ENCODE data around the gene SCAI.
"Not testable (repeated sequence)": the region's sequence is repeated elsewhere in the genome, so short reads cannot be mapped to it uniquely, and the experiment has no call there.

Gene SCAI

GRCh38 chr9:125143377-125144090, at the start of gene SCAI:
Gene SCAI, minus strand, starts transcription at chr9:125143528. Its CDS starts 91 bp downstream, at chr9:125143437.
- H3K4me3 Mint-ChIP-seq: peak within 1 kb of the TSS; percentile 89
- H3K27me3 Mint-ChIP-seq: no peaks in the 10 kb centered on the region
- H3K36me3 Mint-ChIP-seq (ENCODE audit: low read depth): peaks cover 6% of the 10 kb centered on the region
- H3K9me3 Mint-ChIP-seq: no peaks in the 10 kb centered on the region
- peak within 1 kb of the TSS; percentile 87 for H3K27ac Mint-ChIP-seq
- H3K4me1 Mint-ChIP-seq (ENCODE audit: low read depth): peaks cover 22% of the 10 kb centered on the region

- peaks cover 73% of the 10 kb centered on the region for H3K4me1 Mint-ChIP-seq (ENCODE audit: low read depth)
- H3K36me3 Mint-ChIP-seq (ENCODE audit: low read depth): peaks cover 3% of the 10 kb centered on the region
- peak overlapping the region; percentile 98 for H3K4me3 Mint-ChIP-seq
- peak overlapping the region; percentile 96 for H3K27ac Mint-ChIP-seq
- H3K9me3 Mint-ChIP-seq: no peaks in the 10 kb centered on the region
- no peaks in the 10 kb centered on the region for H3K27me3 Mint-ChIP-seq
Measured at GRCh38 chr9:125190361-125190801, 47.1 kb upstream of the SCAI start.

- Mint-ChIP-seq H3K27ac (peak within 1 kb of the TSS; percentile 96), H3K9me3 (no peaks in the 10 kb centered on the region), H3K36me3 (ENCODE audit: low read depth) (peaks cover 3% of the 10 kb centered on the region), H3K27me3 (no peaks in the 10 kb centered on the region), H3K4me1 (ENCODE audit: low read depth) (peaks cover 69% of the 10 kb centered on the region), H3K4me3 (peak within 1 kb of the TSS; percentile 98)
Measured at GRCh38 chr9:125189361-125190289, 46.3 kb upstream of the SCAI start, which contains the start of gene PPP6C. Gene PPP6C, minus strand, starts transcription at chr9:125189803. Its CDS starts 85 bp downstream, at chr9:125189718.

- Mint-ChIP-seq H3K9me3 (no peaks in the 10 kb centered on the region), H3K27ac (peak overlapping the region; percentile 96), H3K27me3 (no peaks in the 10 kb centered on the region), H3K4me1 (ENCODE audit: low read depth) (peaks cover 63% of the 10 kb centered on the region), H3K36me3 (ENCODE audit: low read depth) (peaks cover 7% of the 10 kb centered on the region), H3K4me3 (peak overlapping the region; percentile 98)
Measured at GRCh38 chr9:125189011-125189360, 45.7 kb upstream of the SCAI start.

GRCh38 chr9:125183561-125183960, 40.2 kb upstream of the SCAI start:
- H3K36me3 Mint-ChIP-seq (ENCODE audit: low read depth): peaks cover 40% of the 10 kb centered on the region
- no peak overlapping the region for H3K27ac Mint-ChIP-seq
- H3K4me1 Mint-ChIP-seq (ENCODE audit: low read depth): peaks cover 66% of the 10 kb centered on the region
- no peak overlapping the region for H3K4me3 Mint-ChIP-seq
- H3K27me3 Mint-ChIP-seq: no peaks in the 10 kb centered on the region
- peaks cover 4% of the 10 kb centered on the region for H3K9me3 Mint-ChIP-seq

- peaks cover 45% of the 10 kb centered on the region for H3K36me3 Mint-ChIP-seq (ENCODE audit: low read depth)
- no peak overlapping the region for H3K4me3 Mint-ChIP-seq
- peaks cover 67% of the 10 kb centered on the region for H3K4me1 Mint-ChIP-seq (ENCODE audit: low read depth)
- no peaks in the 10 kb centered on the region for H3K27me3 Mint-ChIP-seq
- H3K27ac Mint-ChIP-seq: no peak overlapping the region
- peaks cover 4% of the 10 kb centered on the region for H3K9me3 Mint-ChIP-seq
Measured at GRCh38 chr9:125183054-125183453, 39.7 kb upstream of the SCAI start.

- H3K27ac Mint-ChIP-seq, H3K9me3 Mint-ChIP-seq, H3K27me3 Mint-ChIP-seq, H3K4me3 Mint-ChIP-seq: not testable (repeated sequence)
- Mint-ChIP-seq H3K36me3 (ENCODE audit: low read depth) (peaks cover 45% of the 10 kb centered on the region), H3K4me1 (ENCODE audit: low read depth) (peaks cover 64% of the 10 kb centered on the region)
Measured at GRCh38 chr9:125181756-125182155, 38.4 kb upstream of the SCAI start.

- Mint-ChIP-seq H3K36me3 (ENCODE audit: low read depth) (peaks cover 49% of the 10 kb centered on the region), H3K4me1 (ENCODE audit: low read depth) (peaks cover 69% of the 10 kb centered on the region), H3K4me3 (no peak overlapping the region), H3K27me3 (no peaks in the 10 kb centered on the region), H3K9me3 (peaks cover 4% of the 10 kb centered on the region), H3K27ac (no peak overlapping the region)
Measured at GRCh38 chr9:125180876-125181275, 37.5 kb upstream of the SCAI start.

- H3K4me1 Mint-ChIP-seq (ENCODE audit: low read depth): peaks cover 66% of the 10 kb centered on the region
- not testable (repeated sequence) for H3K27ac Mint-ChIP-seq, H3K9me3 Mint-ChIP-seq, H3K4me3 Mint-ChIP-seq, H3K27me3 Mint-ChIP-seq
- H3K36me3 Mint-ChIP-seq (ENCODE audit: low read depth): peaks cover 52% of the 10 kb centered on the region
Measured at GRCh38 chr9:125179776-125180175, 36.4 kb upstream of the SCAI start.

- peaks cover 49% of the 10 kb centered on the region for H3K36me3 Mint-ChIP-seq (ENCODE audit: low read depth)
- H3K9me3 Mint-ChIP-seq: peaks cover 4% of the 10 kb centered on the region
- no peaks in the 10 kb centered on the region for H3K27me3 Mint-ChIP-seq
- H3K4me1 Mint-ChIP-seq (ENCODE audit: low read depth): peaks cover 68% of the 10 kb centered on the region
- H3K4me3 Mint-ChIP-seq: no peak overlapping the region
- H3K27ac Mint-ChIP-seq: no peak overlapping the region
Measured at GRCh38 chr9:125177888-125178287, 34.6 kb upstream of the SCAI start.

GRCh38 chr9:125176636-125177035, 33.3 kb upstream of the SCAI start:
- Mint-ChIP-seq H3K36me3 (ENCODE audit: low read depth) (peaks cover 43% of the 10 kb centered on the region), H3K4me1 (ENCODE audit: low read depth) (peaks cover 66% of the 10 kb centered on the region), H3K27ac (peak overlapping the region; percentile 51), H3K4me3 (no peak overlapping the region), H3K27me3 (no peaks in the 10 kb centered on the region), H3K9me3 (no peaks in the 10 kb centered on the region)

- no peak overlapping the region for H3K4me3 Mint-ChIP-seq
- peak overlapping the region; percentile 66 for H3K27ac Mint-ChIP-seq
- no peaks in the 10 kb centered on the region for H3K27me3 Mint-ChIP-seq
- peaks cover 50% of the 10 kb centered on the region for H3K36me3 Mint-ChIP-seq (ENCODE audit: low read depth)
- peaks cover 42% of the 10 kb centered on the region for H3K4me1 Mint-ChIP-seq (ENCODE audit: low read depth)
- H3K9me3 Mint-ChIP-seq: no peaks in the 10 kb centered on the region
Measured at GRCh38 chr9:125172031-125172755, 28.9 kb upstream of the SCAI start.

- H3K4me3 Mint-ChIP-seq: no peak overlapping the region
Measured at GRCh38 chr9:125169895-125170294, 26.6 kb upstream of the SCAI start.

GRCh38 chr9:125166762-125167161, 23.4 kb upstream of the SCAI start:
- no peaks in the 10 kb centered on the region for H3K27me3 Mint-ChIP-seq
- peaks cover 31% of the 10 kb centered on the region for H3K36me3 Mint-ChIP-seq (ENCODE audit: low read depth)
- no peak overlapping the region for H3K27ac Mint-ChIP-seq
- no peaks in the 10 kb centered on the region for H3K9me3 Mint-ChIP-seq
- H3K4me1 Mint-ChIP-seq (ENCODE audit: low read depth): peaks cover 16% of the 10 kb centered on the region
- no peak overlapping the region for H3K4me3 Mint-ChIP-seq

More at GRCh38 chr9:125169895-125170294, 26.6 kb upstream of the SCAI start:
- H3K36me3 Mint-ChIP-seq (ENCODE audit: low read depth): peaks cover 42% of the 10 kb centered on the region
- no peaks in the 10 kb centered on the region for H3K9me3 Mint-ChIP-seq
- no peaks in the 10 kb centered on the region for H3K27me3 Mint-ChIP-seq
- H3K27ac Mint-ChIP-seq: no peak overlapping the region
- H3K4me1 Mint-ChIP-seq (ENCODE audit: low read depth): peaks cover 33% of the 10 kb centered on the region

Measured in stimulated activated naive CD8-positive, alpha-beta T cell treated with anti-CD3 and anti-CD28 coated beads, Interleukin-15, Interleukin-2, amounts not matched to agents 100 ng/mL and 50 ng/mL, for 24 hours (primary cell).